Stimulated activated CD4-positive, alpha-beta T cell treated with anti-CD3 and anti-CD28 coated beads, Interleukin-1b, Interleukin-23, amount 100 ng/mL, for 4 hours (primary cell): ENCODE measurements around the gene NUDT1.

Source experiments
- DNase-seq, 2 donors: peaks; one replicate each; pipeline ENCODE4 v3.0.0-alpha.2; 2020; ENCODE audit warnings: low read depth in 2 of 2

Gene NUDT1

DNA sequence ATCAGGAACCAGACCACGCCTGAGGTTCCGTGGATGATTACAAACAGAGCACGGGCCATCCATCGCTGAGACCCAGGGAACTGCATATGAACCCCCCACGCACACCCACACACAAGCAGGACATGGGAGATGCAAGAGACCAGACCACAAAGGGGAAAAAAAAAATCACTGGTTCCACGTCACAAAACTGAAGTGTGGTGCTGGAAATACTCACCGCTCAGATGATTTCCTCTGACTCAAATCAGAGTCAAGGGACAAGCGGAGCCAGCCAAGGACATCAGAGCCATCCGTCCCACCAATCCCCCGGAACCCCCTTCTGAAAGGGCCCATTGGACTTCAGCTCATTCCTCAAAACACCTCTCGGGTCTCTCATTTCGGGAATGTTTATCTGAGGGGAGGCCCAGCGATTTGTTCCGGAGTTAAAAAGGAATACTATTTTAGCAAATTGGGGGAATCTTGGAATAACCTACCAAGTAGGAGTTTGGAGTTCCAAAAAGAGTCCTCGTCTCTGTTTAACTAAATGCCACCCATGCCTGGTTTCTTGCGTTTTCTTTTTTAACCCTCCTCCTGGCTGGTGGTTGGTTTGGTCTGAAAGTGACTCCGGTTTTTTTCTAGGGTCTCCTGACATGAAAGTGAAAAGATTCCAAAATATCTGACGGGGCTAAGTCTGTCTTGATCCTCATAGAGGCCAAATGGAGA is 57.3 kb downstream of the NUDT1 start:
- DNase-seq, result peak in 1 of 2 donors; percentile 23

DNA sequence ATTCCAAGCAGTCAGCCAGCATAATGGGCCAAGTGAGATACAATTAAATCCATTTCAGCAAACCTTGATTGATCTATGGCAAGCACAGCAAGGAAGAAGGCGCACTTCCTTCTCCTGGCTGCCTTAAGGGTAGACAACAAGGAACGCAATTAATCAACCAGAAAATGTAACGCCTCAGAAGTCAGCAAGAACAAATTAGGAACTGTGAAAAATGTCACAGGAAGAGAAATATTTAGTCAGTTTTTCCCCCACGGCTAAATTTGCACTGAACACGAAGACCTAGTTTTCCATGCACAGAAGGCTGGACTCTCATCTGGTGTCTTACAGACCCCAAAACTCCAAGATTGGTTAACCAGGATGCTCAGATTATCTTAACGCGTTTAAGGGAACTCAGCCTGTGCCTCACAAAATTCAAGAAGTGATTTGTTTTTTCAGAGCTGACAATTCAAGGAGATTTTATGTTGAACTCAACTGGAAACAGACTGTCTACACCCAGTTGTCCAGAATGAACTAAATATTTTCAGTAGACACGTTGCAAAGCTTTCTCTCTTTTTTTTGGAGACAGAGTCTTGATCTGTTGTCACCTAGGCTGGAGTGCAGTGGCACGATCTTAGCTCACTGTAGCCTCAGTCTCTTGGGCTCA is 58.0 kb downstream of the NUDT1 start:
- DNase-seq, result no peak
